ENCODE measurements around the gene ILDR2.
A peak's percentile ranks its signal among the peaks of the same experiment; 100 is the strongest.

The ILDR2 gene

GRCh38 chr1:166876540-166876838 is 98.9 kb downstream of the ILDR2 start:
- TF ChIP-seq, protein P1, sequence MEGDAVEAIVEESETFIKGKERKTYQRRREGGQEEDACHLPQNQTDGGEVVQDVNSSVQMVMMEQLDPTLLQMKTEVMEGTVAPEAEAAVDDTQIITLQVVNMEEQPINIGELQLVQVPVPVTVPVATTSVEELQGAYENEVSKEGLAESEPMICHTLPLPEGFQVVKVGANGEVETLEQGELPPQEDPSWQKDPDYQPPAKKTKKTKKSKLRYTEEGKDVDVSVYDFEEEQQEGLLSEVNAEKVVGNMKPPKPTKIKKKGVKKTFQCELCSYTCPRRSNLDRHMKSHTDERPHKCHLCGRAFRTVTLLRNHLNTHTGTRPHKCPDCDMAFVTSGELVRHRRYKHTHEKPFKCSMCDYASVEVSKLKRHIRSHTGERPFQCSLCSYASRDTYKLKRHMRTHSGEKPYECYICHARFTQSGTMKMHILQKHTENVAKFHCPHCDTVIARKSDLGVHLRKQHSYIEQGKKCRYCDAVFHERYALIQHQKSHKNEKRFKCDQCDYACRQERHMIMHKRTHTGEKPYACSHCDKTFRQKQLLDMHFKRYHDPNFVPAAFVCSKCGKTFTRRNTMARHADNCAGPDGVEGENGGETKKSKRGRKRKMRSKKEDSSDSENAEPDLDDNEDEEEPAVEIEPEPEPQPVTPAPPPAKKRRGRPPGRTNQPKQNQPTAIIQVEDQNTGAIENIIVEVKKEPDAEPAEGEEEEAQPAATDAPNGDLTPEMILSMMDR (IDR thresholded peaks at IDR 0.05; ENCODE audit: low read depth, low read length): no peak
- peak overlapping the region; percentile 82 for H3K4me3 ChIP-seq (ENCODE audit: low read depth, low read length)

DNA sequence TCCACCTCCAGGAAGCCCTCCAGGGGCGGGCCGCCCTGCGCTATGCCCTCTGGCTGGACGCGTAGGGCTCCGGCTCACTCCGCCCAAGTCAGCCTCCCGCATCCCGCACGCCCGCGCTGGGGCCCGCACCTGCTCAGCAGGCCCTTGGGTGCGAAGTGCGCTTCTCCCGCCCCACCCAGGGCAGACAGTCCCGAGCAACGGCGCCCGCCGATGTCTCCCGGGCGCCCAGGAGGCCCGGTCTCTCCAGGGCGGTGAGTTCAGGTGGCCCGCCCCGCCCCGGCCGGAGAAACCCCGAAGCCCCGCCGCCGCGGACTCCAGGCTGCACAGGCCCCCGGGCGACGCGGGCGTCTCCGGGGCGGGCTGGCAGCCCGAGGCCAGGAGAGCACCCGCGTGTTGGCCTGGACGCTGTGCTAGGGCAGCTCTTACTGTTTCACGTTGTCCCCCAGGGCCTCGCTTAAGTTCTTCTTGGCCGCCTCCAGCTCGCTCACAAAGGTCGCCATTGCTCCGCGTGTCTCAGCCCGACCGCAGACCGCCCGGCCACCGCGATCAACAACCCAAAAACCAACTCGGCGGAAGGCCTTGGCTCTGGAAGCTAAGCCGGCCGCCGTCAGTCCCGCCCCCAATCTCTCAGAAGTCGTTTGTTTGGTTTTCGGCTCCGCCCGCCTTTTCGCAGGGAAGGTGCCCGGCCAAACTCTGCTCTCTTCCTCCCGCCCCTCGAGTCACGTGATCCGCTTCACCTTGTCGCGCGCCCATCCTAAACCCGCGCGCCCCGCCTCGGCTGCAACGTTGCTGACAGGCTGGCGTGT is 99.4 kb downstream of the ILDR2 start, which contains the start of gene TADA1:
TSS of gene TADA1 (minus strand) at position 531 of the 806 bp plus-strand sequence. CDS start at position 500, 31 bp downstream.
- TF ChIP-seq, protein P1 (IDR thresholded peaks at IDR 0.05; ENCODE audit: low read depth, low read length): no peak
- H3K4me3 ChIP-seq (ENCODE audit: low read depth, low read length): peak within 1 kb of the TSS; percentile 82

GRCh38 chr1:166875302-166875733 is 100.0 kb downstream of the ILDR2 start:
- H3K4me3 ChIP-seq (ENCODE audit: low read depth, low read length): peak overlapping the region; percentile 82
- TF ChIP-seq, protein P1 (IDR thresholded peaks at IDR 0.05; ENCODE audit: low read depth, low read length): no peak

- TF ChIP-seq, protein P1 (IDR thresholded peaks at IDR 0.05; ENCODE audit: low read depth, low read length): no peak
- no peak overlapping the region for H3K4me3 ChIP-seq (ENCODE audit: low read depth, low read length)
Measured at GRCh38 chr1:166874464-166874863, 100.9 kb downstream of the ILDR2 start.

GRCh38 chr1:166870584-166870983 is 104.8 kb downstream of the ILDR2 start:
- H3K4me3 ChIP-seq (ENCODE audit: low read depth, low read length): no peak overlapping the region
- TF ChIP-seq, protein P1 (IDR thresholded peaks at IDR 0.05; ENCODE audit: low read depth, low read length): no peak

GRCh38 chr1:166869318-166870099 is 105.8 kb downstream of the ILDR2 start:
- H3K4me3 ChIP-seq (ENCODE audit: low read depth, low read length): no peak overlapping the region
- TF ChIP-seq, protein P1 (IDR thresholded peaks at IDR 0.05; ENCODE audit: low read depth, low read length): no peak

DNA sequence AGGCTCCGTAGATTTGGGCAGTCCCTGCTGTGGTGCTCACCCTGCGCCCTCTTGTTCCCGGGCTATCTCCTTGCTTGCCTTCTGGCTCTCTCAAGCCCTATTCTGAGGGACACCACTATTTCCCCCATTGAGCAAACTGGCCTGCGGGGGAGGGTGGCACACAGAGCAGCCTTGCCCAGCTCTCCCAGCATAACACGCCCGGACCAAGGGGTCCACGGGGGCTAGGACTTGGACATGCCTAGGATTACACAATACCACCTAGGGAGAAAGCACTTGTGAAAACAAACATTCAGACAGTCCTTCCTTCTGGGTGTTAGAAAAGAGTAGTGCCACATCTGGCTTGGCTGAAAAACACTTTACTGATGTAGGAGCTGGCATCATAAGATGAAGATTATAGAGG is 106.7 kb downstream of the ILDR2 start:
- TF ChIP-seq, protein P1 (IDR thresholded peaks at IDR 0.05; ENCODE audit: low read depth, low read length): no peak
- no peak overlapping the region for H3K4me3 ChIP-seq (ENCODE audit: low read depth, low read length)
